ENCODE data around the gene G2E3.
"Not testable (repeated sequence)": the region's sequence is repeated elsewhere in the genome, so short reads cannot be mapped to it uniquely, and the experiment has no call there.

G2E3 gene

DNA sequence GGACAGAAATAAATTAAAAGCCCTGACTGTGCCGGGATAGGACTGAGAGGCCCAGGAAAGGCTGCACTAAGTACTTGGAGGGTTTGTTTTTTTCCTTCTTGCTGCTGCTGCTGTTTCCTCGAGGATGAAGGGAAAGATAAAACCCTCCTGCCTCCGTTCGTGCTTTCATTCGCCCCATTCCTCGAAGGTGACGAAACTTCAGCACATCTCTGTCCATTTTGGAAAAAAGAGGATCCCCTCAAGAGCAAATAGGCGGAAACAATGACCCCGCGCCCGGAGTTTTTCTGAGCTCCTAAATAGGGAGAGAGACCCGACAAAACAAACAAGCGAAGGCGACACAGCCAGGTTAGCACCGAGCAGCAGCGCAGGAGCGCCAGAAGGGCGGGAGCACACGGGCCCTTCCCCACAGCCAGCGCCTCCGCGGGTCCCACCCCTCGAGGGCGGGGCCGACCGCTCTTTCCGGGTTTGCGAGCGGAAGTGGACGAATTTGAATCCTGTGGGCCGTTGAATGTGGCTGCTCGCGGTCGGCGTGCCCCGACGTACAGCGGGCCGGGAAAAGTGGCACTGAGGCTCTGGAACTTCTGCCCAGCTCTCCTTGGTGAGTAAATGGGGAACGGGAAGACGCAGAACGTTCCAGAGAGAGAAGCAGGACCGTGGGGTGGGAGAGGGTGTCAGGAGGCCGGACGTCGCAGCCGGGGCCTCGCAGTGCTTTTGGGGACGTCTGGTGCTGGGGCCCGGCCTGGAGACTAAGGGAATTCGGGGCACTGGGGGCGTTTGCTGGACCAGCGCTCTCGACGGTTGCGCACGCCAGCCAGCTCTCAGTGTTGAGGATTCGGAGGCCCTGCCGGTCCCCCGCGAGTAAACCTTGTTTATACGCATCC, at the start of gene G2E3:
G2E3 (plus strand) TSS at position 484 of the 881 bp plus-strand sequence. CDS start 21,922 bp downstream, outside the sequence.
- peak; percentile 80 to 86 (median 83) for DNase-seq (ENCODE audit: low read depth in 2 of 3, low spot score in 1 of 3)

- no peak for DNase-seq (ENCODE audit: low read depth in 2 of 3, low spot score in 1 of 3)
These were observed 41.2 kb upstream of the G2E3 start for GRCh38 chr14:30517737-30518136.

DNA sequence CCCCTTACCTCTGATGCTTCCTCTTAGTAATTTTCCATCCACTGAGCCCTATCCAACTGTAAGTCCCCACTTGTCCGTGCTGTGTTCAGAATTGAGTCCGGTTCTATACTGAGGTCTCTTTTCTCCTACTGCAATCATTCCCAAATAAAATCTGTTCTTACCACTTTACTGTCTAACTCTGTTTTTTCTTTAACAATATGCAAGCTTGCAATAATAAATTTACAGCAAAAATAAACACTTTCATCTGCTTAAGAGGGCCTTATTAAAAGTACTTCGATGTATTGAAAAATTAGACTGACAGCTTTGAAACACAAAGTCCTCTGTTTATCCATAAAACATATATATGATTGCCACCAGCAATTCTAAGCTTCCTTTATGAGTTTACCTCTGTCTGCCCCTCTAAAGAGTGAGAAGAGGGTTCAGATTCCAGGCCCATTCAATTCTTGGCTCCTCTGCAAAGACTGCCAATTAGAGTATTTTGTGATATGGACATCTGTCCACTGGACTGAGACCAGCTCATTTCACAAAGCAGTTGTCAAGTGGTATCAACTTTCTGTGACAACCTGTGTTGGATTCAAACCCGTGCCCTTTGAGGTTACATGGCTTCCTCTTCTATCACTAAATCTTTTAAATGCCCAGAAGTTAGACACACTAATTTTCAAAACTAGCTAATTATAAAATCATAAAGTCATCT, 39.9 kb upstream of the G2E3 start:
- no peak for DNase-seq (ENCODE audit: low read depth in 2 of 3, low spot score in 1 of 3)

DNA sequence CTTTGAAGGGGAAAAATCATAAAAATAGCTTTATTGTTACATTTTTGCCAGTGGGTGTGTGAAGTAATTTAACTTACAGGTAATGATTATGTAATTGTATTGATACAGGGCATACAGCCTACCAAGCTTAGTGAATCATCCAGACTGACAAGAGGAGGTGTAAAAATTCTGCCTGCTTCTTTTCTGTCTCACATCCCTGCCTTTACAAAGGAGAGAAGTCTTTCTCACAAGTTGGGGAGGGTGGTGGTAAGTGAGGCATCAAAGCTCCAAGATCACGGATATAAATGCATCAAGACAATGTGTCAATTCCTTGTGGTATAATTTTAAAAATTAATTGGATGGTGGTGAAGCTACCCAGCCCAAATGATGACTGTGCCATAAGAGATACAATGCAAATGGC, 39.0 kb upstream of the G2E3 start:
- no peak for DNase-seq (ENCODE audit: low read depth in 2 of 3, low spot score in 1 of 3)

- DNase-seq (ENCODE audit: low read depth in 2 of 3, low spot score in 1 of 3) = no peak
These were observed 38.4 kb upstream of the G2E3 start for GRCh38 chr14:30520536-30520935.

- DNase-seq (ENCODE audit: low read depth in 2 of 3, low spot score in 1 of 3) = peak in 1 of 3 donors; percentile 34
These were observed 36.8 kb upstream of the G2E3 start for GRCh38 chr14:30521899-30522736.

DNA sequence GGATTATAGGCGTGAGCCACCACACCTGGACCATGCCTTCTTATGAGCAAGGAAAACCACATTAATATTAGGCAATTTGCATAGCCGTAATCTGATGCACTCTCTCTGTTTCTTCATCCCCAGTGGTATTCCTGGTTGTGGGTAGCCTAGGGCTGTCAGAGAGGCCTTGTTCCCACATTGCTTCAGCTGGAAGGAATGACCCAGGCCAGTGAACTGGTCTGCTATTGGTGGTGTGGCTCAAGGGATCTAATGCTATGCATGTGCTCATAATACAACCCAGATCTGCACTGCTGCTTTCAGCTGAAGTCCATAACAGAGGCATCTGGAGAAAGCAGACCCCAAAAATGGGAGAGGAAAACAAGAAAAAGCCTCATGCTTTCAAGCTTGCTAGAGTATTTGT, 33.1 kb upstream of the G2E3 start:
- no peak for DNase-seq (ENCODE audit: low read depth in 2 of 3, low spot score in 1 of 3)

GRCh38 chr14:30527196-30527595, 31.8 kb upstream of the G2E3 start:
- DNase-seq (ENCODE audit: low read depth in 2 of 3, low spot score in 1 of 3) = no peak

DNA sequence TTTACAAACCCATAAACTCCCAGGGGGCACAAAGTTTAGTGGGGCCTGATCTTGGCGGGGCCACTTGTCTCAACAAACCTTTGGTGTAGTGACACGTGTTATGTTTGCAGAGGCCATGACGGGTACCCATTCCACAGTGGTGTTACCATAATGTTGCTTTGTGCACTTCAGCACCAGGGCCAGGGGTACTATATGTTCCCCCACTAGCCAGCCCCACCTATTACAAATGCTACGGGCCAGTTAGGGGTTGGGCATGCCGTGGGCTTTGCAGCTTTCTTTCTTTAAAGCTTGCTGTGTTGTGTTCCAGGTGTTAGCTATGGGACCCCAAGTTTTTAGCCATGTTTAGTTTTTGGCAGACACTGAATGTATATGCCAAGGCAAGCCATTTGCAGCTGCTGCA, 30.8 kb upstream of the G2E3 start:
- DNase-seq (ENCODE audit: low read depth in 2 of 3, low spot score in 1 of 3) = no peak

GRCh38 chr14:30528778-30529642, 29.9 kb upstream of the G2E3 start:
- DNase-seq (ENCODE audit: low read depth in 2 of 3, low spot score in 1 of 3) = no peak

DNA sequence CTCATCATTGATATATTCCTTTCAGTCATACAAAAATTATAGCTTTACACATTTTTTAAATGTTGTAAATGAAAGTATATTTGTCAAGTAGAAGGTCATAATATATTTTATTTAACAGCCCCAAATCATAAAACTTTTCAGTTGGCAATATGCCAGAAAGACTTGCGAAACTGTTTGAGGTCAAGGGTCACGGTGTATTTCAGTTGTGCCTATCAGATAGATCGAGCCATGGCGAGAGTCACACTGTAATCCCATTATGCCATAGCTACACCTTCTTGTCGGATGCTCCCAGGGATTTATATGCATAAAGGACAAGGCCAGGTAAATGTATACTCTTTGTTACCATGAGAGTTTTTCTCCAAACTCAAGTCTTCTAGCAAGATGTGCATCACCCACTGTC, 26.7 kb upstream of the G2E3 start:
- DNase-seq (ENCODE audit: low read depth in 2 of 3, low spot score in 1 of 3) = no peak

- DNase-seq (ENCODE audit: low read depth in 2 of 3, low spot score in 1 of 3) = no peak
These were observed 25.8 kb upstream of the G2E3 start for GRCh38 chr14:30533126-30533525.

- no peak for DNase-seq (ENCODE audit: low read depth in 2 of 3, low spot score in 1 of 3)
These were observed 17.6 kb upstream of the G2E3 start for GRCh38 chr14:30541318-30541717.

GRCh38 chr14:30546735-30547134, 12.2 kb upstream of the G2E3 start:
- DNase-seq (ENCODE audit: low read depth in 2 of 3, low spot score in 1 of 3) = not testable (repeated sequence)

DNA sequence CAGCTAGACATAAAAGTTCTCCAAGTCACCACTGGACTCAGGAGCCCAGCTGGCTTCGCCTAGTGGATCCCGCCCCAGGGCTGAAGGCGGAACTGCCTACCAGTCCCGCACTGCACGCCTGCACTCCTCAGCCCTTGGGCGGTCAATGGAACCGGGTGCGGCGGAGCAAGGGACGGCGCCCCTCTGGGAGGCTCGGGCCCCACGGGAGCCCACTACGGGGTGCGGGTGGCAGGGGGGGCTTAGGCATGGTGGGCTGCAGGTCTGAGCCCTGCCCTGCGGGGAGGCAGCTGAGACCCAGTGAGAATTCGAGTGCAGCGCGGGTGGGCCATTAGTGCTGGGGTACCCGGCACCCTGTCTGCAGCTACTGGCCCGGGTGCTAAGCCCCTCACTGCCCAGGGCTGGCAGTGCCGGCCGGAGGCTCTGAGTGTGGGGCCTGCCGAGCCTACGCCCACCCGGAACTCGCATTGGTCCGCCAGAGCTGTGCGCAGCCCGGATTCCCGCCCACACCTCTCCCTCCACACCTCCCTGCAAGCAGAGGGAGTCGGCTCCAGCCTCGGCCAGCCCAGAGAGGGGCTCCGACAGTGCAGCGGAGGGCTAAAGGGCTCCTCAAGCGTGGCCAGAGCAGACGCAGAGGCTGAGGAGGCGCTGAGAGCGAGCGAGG, 11.4 kb upstream of the G2E3 start:
- DNase-seq (ENCODE audit: low read depth in 2 of 3, low spot score in 1 of 3) = no peak

DNA sequence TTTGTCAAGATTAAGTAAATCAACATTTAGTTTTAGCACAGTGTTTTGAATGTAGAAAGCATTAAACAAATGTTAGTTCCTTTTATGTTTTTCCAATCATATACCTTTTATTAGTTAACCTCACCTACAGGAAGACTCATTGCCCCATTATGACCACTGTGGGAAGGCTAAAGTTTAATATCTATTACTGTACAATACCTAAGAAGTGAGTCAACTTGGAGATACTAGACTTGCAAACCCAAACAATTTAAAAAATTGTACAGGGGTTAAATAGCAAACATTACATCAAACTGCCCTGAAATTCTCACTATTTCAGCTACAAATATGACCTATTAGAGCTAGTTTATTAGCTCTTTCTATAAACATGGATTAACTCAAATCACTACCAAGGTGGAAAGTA, 8.6 kb upstream of the G2E3 start:
- no peak for DNase-seq (ENCODE audit: low read depth in 2 of 3, low spot score in 1 of 3)

GRCh38 chr14:30551460-30551859, 7.5 kb upstream of the G2E3 start:
- DNase-seq (ENCODE audit: low read depth in 2 of 3, low spot score in 1 of 3) = no peak

GRCh38 chr14:30553311-30553989, 5.5 kb upstream of the G2E3 start:
- DNase-seq (ENCODE audit: low read depth in 2 of 3, low spot score in 1 of 3) = no peak

DNA sequence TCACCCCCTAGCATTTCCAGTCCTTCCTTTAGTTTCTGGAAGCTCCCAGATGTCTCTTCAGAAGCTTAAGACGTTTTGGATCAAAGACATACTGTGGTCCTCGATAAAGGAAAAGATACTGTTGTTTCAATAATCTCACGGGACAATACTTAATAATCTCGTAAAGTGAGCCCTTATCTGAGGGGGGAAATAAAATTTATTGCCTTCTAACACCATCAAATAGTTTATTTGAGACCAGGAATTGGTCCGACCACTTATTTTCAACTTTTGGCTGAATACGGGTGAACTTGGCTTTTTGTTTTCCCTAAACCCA, 640 bp upstream of the G2E3 start:
- no peak for DNase-seq (ENCODE audit: low read depth in 2 of 3, low spot score in 1 of 3)

- no peak for DNase-seq (ENCODE audit: low read depth in 2 of 3, low spot score in 1 of 3)
These were observed 707 bp downstream of the G2E3 start for GRCh38 chr14:30559638-30560091.

All from stimulated activated CD4-positive, alpha-beta T cell treated with anti-CD3 and anti-CD28 coated beads, Interleukin-12 subunit alpha, Interleukin-12 subunit beta, amount 100 ng/mL, for 48 hours (primary cell).